Frontal cortex (tissue), 4 donors: ENCODE measurements around the gene ADAP2. TPM values are rescaled to one million over a fixed set of nuclear protein-coding genes. Genes with fewer than 3 reads are reported as not detected.
"Not testable (repeated sequence)": the region's sequence is repeated elsewhere in the genome, so short reads cannot be mapped to it uniquely, and the experiment has no call there.

Experiments
- DNase-seq, 2 donors: peaks; one replicate each; pipeline ENCODE4 v3.0.0; 2012; ENCODE audit warnings: low spot score in 2 of 2
- FAIRE-seq: peaks from 2 replicates; lab custom pipeline; 2012; peaks lifted over from hg19 to GRCh38; lab: Jason Lieb, UNC
- total RNA-seq: library from RNA; depleted of rRNA; stranded (reverse); fragments of >200 nt; gene quantifications from one replicate; pipeline ENCODE4 v1.2.3, GENCODE V29; 2014
- donor health status: control.
- donor health status: control.
- donor health status: control.

The ADAP2 gene, protein sequence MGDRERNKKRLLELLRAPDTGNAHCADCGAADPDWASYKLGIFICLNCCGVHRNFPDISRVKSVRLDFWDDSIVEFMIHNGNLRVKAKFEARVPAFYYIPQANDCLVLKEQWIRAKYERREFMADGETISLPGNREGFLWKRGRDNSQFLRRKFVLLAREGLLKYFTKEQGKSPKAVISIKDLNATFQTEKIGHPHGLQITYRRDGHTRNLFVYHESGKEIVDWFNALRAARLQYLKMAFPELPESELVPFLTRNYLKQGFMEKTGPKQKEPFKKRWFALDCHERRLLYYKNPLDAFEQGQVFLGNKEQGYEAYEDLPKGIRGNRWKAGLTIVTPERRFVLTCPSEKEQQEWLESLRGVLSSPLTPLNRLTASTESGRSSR
- 4.1 TPM for total RNA-seq

DNA sequence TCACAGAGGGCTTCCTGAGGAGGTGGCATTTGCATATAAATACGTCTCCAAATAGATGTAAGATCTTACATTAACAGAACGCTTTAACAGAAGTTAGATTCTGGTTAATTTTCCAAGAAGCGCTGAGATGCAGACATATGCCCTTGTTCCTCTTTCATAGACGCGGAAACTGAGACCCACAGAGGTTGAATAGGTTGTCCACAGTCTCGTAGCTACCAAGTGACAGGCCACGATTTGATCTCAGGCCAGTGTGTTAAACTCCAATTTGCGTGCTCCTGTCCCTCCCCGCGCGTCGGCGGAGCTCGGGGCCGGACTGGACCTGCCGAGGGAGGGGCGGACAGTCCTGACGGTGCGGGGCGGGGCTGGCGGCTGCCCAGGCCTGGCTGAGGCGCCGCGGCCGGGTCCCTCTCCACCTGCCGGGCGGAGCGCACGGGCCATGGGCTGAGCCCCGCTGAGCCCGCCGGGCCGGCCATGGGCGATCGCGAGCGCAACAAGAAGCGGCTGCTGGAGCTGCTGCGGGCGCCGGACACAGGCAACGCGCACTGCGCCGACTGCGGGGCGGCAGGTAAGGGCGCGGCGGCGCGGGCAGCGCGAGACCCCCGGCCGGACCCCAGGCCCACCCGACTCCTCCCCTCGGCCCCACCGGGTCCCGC is at the start of gene ADAP2:
TSS of gene ADAP2 (plus strand) at position 402 of the 653 bp plus-strand sequence. CDS start at position 472, 70 bp downstream.
- DNase-seq (peak; percentile 43 to 61), FAIRE-seq (no peak)

GRCh38 chr17:30886187-30886586 is 35.6 kb upstream of the ADAP2 start:
- FAIRE-seq (peak; percentile 83), DNase-seq (no peak)

DNA sequence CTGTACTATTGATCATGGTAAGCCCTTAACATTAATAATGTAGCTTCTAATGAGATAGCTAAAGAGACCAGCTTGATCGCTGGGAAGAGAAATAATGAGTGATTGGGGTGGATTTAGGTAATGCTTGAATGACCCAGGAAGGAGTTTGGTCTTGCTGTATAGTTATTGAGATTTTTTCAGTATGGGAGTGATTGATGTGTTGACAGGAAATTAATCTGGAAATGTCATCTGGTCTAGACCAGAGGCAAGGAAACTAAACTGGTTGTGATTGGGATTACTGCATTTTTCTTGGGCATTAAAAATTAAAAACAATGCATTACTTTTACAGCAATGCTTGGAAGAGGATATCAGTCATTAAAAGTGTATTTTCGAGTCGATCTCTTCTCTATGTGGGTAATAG is 27.5 kb upstream of the ADAP2 start:
- DNase-seq (no peak), FAIRE-seq (no peak)

DNA sequence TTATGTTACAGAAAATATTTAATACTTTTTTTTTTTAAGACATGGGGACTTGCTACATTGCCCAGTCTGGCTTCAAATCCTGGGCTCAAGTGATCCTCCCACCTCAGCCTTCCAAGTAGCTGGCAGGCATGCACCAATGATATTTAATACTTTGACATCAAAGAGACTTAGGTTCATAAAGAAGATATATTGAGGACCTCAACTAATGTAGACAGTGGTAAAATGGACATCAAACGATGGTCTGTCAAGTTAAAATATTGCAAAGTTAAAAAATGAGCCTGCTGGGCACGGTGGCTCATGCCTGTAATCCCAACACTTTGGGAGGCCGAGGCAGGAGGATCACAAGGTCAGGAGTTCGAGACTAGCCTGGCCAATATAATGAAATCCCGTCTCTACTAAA is 24.4 kb upstream of the ADAP2 start:
- FAIRE-seq (no peak), DNase-seq (no peak)

DNA sequence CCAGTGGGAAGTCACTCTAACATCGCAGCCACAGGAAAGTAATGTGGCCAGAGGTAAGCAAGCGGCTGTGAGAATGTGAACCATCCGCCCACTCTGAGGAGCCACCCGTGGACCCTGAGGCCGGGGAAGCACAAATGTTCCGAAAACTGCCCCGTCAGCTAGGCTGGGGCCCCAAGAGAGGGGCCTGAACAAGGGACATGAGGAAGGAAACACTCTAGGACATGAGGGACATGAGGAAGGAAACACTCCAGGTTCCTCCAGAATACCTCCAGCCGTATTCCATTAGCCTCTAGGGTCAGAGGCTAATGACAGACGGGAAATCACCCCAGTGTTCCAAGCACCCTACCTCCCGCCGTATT is 16.0 kb upstream of the ADAP2 start:
- FAIRE-seq (no peak), DNase-seq (peak in 1 of 2 donors; percentile 28)

GRCh38 chr17:30906101-30906911 is 15.4 kb upstream of the ADAP2 start, which contains the start of gene TEFM:
TEFM (minus strand) TSS chr17:30906238; CDS start chr17:30906198, 40 bp downstream.
- FAIRE-seq (no peak), DNase-seq (peak; percentile 71 to 83)

GRCh38 chr17:30908717-30909420 is 12.9 kb upstream of the ADAP2 start:
- no peak for DNase-seq
- no peak for FAIRE-seq

DNA sequence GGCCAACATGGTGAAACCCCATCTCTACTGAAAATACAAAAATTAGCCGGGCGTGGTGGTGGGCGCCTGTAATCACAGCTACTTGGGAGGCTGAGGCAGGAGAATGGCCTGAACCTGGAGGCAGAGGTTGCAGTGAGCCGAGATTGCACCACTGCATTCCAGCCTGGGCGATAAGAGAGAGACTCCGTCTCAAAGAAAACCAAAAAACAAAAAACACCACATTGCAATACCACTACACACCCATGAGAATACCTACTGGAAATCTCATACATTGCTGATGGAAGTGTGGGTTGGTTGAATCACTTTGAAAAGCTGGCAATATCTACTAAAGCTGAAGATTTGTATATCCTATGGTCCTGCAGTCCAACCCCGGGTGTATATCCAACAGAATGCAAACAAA is 11.6 kb upstream of the ADAP2 start:
- DNase-seq, FAIRE-seq: not testable (repeated sequence)

GRCh38 chr17:30913955-30914354 is 7.8 kb upstream of the ADAP2 start:
- no peak for DNase-seq
- FAIRE-seq, result no peak

DNA sequence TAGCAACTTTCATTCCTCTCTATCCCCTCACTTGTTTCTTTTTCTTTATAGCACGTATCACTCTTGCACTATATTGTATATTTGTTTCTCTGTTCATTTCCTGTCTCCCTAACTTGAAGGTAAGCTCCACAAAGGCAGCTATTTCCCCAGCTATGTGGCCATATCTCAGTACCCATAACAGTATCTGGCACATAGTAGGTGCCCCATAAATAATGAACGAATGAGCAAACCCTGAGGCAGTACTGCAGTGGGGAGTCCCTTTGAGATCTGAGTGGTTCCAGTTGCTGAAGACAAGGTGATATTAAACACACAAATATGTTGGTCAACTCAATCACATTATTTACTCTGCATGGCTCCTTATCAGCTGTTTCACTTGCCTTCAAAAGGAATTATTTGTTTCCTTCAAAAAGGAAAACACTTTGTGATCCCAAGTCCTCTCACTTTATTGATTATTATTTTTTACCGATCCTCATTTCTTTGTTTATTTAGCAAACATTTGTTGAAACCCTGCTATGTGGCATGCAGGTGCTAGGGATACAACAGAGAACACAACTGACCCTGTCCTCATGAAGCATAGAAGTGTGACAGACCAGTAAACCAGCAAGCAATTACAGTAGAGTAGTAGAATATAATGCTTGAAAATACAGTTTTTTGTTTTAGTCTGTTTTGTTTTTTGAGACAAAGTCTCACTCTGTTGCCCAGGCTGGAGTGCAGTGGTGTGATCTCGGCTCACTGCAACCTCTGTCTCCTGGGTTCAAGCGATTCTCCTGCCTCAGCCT is 5.7 kb upstream of the ADAP2 start:
- no peak for DNase-seq
- FAIRE-seq, result no peak

DNA sequence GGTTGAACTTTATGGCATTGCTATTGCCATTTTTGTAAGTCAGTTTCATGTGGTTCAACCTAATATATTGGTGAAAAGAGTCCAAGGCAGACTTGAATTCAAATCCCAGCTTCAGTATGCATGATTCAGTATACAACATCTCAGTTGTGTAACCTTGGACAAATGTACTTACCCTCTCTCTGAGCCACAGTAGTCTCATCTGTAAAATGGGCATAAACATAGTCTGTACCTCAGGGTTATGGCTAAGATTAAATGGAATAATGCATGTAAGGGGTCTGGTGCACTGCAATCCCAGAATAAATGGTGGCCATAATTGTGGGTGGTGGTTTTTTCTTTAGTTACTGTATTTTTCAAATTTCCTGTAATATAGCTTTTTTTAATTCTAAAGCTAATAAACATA is 4.7 kb upstream of the ADAP2 start:
- no peak for DNase-seq
- no peak for FAIRE-seq

- FAIRE-seq (no peak), DNase-seq (peak in 1 of 2 donors; percentile 30)
These were observed 1.5 kb upstream of the ADAP2 start for GRCh38 chr17:30920282-30920681.

DNA sequence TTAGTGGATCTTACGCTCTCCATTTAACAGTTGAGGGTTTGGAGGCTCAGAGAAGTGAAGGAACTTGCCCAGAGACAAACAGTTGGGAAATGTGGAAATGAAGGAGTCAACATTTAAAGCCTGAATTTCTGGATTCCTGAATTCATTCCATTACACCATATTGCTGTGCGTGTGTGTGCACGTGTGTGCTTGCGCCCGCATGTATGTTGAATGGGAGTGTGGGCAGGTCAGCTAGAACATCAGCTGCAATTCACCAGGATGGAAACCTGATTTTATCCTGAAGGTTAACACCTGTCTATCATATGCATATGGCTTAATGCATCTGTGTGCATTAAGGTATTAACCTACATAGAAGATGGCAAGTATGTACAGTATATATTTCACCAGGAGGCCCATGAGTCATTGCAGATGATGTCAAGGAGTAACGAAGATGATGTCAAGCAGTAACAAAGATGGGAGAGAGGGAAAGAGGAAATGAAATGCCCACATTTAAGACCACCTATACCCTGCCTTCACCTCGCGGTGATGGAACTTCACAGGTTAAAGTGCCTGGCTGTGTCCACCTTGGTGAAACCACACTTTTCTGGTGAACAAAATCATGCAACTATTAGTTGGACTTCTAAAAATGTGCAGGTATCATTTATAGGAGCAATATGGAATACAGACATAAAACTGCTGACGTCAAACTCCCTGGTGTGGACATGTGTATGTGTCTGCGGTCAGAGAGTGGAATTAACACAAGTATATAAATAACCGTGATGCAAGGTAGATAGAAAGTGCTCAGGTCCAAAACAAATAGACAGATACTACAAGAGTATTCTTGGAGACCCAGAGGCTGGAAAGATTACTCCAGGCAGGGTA is 832 bp upstream of the ADAP2 start:
- FAIRE-seq (no peak), DNase-seq (no peak)

- peak in 1 of 2 donors; percentile 21 for DNase-seq
- FAIRE-seq, result no peak
These were observed 688 bp downstream of the ADAP2 start for GRCh38 chr17:30922235-30923030.

- FAIRE-seq (no peak), DNase-seq (no peak)
These were observed 2.6 kb downstream of the ADAP2 start for GRCh38 chr17:30924341-30924740.

DNA sequence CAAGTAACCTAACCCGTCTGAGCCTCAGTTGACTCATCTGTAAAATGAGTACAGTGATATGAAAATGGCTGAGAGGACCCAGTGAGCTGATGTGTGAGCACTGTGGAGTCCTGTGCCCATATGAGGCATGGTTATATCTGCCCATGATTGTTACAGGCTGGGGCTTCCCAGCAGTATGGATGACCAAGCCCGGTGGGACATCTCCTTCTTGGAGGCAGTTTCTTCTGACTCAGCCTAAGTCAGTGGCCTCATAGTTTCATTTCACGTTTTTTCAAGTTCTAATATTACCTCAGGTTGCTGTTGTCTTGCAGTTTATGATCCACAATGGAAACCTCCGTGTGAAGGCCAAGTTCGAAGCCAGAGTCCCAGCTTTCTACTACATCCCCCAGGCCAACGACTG is 4.8 kb downstream of the ADAP2 start:
- DNase-seq (no peak), FAIRE-seq (no peak)

DNA sequence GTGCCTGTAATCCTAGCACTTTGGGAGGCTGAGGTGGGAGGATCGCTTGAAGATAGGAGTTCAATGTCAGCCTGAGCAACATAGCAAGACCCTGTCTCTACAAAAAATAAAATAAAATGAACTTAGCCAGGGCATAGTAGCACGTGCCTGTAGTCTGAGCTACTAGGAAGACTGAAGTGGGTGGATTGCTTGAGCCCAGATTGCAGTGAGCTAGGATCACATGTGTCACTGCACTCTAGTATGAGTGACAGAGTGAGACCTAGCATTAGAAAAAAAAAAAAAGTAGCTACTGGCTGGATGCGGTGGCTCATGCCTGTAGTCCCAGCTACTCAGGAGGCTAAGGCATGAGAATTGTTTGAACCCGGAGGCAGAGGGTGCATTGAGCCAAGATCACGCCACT is 6.0 kb downstream of the ADAP2 start:
- FAIRE-seq (no peak), DNase-seq (no peak)

- no peak for DNase-seq
- no peak for FAIRE-seq
These were observed 6.8 kb downstream of the ADAP2 start for GRCh38 chr17:30928584-30928983.
